Heart right ventricle (tissue), 16 donors: ENCODE data around the gene DGKB. TPM values are rescaled to one million over a fixed set of nuclear protein-coding genes. Genes with fewer than 3 reads are reported as not detected.

Source experiments
- ATAC-seq, 8 donors: fragments of 200-7000 bp; cut with Tn5 transposase; one replicate each; pipeline ENCODE4 v1.9.1; 2020; ENCODE audit warnings: mild to moderate bottlenecking in 8 of 8, moderate library complexity in 8 of 8, moderate number of reproducible peaks in 1 of 8
- DNase-seq, 2 donors: peaks; one replicate each; pipeline ENCODE4 v3.0.0-alpha.2; 2020
- H3K27ac ChIP-seq, 10 donors: fragments of 200-600 bp; sonication (generic) in 2 of 10; one replicate each; pipeline versions ENCODE4 v1.5.0 to v1.8.0; 2020 to 2022; ENCODE audit warnings: mild to moderate bottlenecking in 3 of 10
- H3K27me3 ChIP-seq, 7 donors: fragments of 200-600 bp; one replicate each; pipeline ENCODE4 v1.8.0; 2021 to 2022; ENCODE audit warnings: mild to moderate bottlenecking in 2 of 7
- H3K36me3 ChIP-seq, 9 donors: fragments of 200-600 bp; sonication (generic) in 1 of 9; one replicate each; pipeline versions ENCODE4 v1.5.0 to v1.8.0; 2020 to 2022; ENCODE audit warnings: mild to moderate bottlenecking in 2 of 9
- H3K4me1 ChIP-seq, 9 donors: fragments of 200-600 bp; sonication (generic) in 1 of 9; one replicate each; pipeline versions ENCODE4 v1.5.0 to v1.8.0; 2020 to 2022; ENCODE audit warnings: mild to moderate bottlenecking in 4 of 9
- H3K4me3 ChIP-seq, 10 donors: fragments of 200-600 bp; sonication (generic) in 2 of 10; one replicate each; pipeline versions ENCODE4 v1.5.0 to v1.8.0; 2020 to 2022; ENCODE audit warnings: mild to moderate bottlenecking in 7 of 10, moderate library complexity in 2 of 10
- H3K9me3 ChIP-seq, 11 donors: fragments of 200-600 bp in 10 of 11; sonication (generic) in 2 of 11; one replicate each; pipeline versions ENCODE4 v1.5.0 to v1.8.0; 2013 to 2022; ENCODE audit warnings: mild to moderate bottlenecking in 2 of 11, control low read depth in 1 of 11, moderate library complexity in 1 of 11
- WGBS, 2 donors: extraction: QIAGEN DNeasy Blood & Tissue Kit; methylation state at CpG; one replicate each; pipeline ENCODE4 v1.1.7; 2013; ENCODE audit warnings: inconsistent platforms in 1 of 2; 5-methylcytosine and 5-hydroxymethylcytosine counted together
- intact Hi-C, 10 donors: fragments of 100-400 bp; cut with DNase I; formaldehyde crosslinking; loops; one replicate each; pipeline versions ENCODE4 v1.11.1 to v1.14.2; 2022
- polyA plus RNA-seq, 2 donors: library from polyadenylated mRNA; stranded (reverse); fragments of 200-250 nt; gene quantifications; one replicate each; pipeline ENCODE4 v1.2.3, GENCODE V29; 2013
- total RNA-seq, 10 donors: library from RNA; stranded (reverse); fragmentation: NEBNext Ultra II Directional in 3 of 10; extraction: Animal tissue kit (Norgen Biotek cat#: 25700) in 3 of 10; gene quantifications; one replicate each; pipeline versions ENCODE4 v1.2.1 to v1.2.4, GENCODE V29; 2021 to 2023
- TF ChIP-seq, protein P1 (sequence below), 9 donors: fragments of 200-600 bp; sonication (generic) in 2 of 9; IDR thresholded peaks; one replicate each; pipeline versions ENCODE4 v1.5.0 to v1.8.0; 2021 to 2022; ENCODE audit warnings: antibody characterized with exemption in 9 of 9, mild to moderate bottlenecking in 5 of 9, moderate library complexity in 1 of 9
- donor health status: Arrhythmogenic right ventricular cardiomyopathy.
- donor health status: ischemic (EF 13 %, LVEDD 7.1; RV severe dilation, severe dysfunction).
- donor health status: healthy with polysubstance abuse.
- donor health status: DM: no; HTN: yes; CAD: no.
- donor health status: DM: no; HTN: no; CAD: no.
- donor health status: ischemic (EF 25% LVEDD 6.9; RV normal size, moderate dysfunction).
- donor health status: ischemic (EF 25% LVEDD 5.7; RV mildly dilated, moderate dysfunction).
- donor health status: healthy.
- donor health status: DM: yes; HTN: yes; CAD: no.
- donor health status: Ischemic cardiomyopathy.
- donor health status: ischemic (EF 35%, LVEDD 5.7; RV mildly dilated, moderate dysfunction).
- donor health status: nonischemic (EF 11% LVEDD 7.7; RV severe dilation, severe dysfunction).
- donor health status: DM: yes; HTN: yes; CAD: no.
- donor health status: PGD.
- donor health status: ischemic (EF 29% LVEDD 5.4; RV normal size, mild dysfunction).
- donor health status: nonischemic (EF 23%, LVEDD 6.1; RV moderate dilation, normal function).

The DGKB gene
- total and polyA plus RNA-seq, 12 donors, result under 0.01 to 1.2 (median 0.77) TPM

GRCh38 chr7:14170872-14171271 lies 731.7 kb downstream of the DGKB start:
- DNase-seq (no peak), ATAC-seq (no peak)
- peaks cover 0 to 22% (median 9%) of the 10 kb centered on the region in 11 donors for H3K9me3 ChIP-seq
- intact Hi-C loops, result no loop called here
- TF ChIP-seq, protein P1, sequence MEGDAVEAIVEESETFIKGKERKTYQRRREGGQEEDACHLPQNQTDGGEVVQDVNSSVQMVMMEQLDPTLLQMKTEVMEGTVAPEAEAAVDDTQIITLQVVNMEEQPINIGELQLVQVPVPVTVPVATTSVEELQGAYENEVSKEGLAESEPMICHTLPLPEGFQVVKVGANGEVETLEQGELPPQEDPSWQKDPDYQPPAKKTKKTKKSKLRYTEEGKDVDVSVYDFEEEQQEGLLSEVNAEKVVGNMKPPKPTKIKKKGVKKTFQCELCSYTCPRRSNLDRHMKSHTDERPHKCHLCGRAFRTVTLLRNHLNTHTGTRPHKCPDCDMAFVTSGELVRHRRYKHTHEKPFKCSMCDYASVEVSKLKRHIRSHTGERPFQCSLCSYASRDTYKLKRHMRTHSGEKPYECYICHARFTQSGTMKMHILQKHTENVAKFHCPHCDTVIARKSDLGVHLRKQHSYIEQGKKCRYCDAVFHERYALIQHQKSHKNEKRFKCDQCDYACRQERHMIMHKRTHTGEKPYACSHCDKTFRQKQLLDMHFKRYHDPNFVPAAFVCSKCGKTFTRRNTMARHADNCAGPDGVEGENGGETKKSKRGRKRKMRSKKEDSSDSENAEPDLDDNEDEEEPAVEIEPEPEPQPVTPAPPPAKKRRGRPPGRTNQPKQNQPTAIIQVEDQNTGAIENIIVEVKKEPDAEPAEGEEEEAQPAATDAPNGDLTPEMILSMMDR (IDR thresholded peaks at IDR 0.05), result no peak
- no peak overlapping the region for H3K4me3 ChIP-seq
- H3K4me1 ChIP-seq, result no peaks in the 10 kb centered on the region
- WGBS, 2 donors, result 81 to 86% methylated on average over 2 of the region's 2 CpGs
- no peaks in the 10 kb centered on the region for H3K27me3 ChIP-seq
- no peaks in the 10 kb centered on the region for H3K36me3 ChIP-seq
- no peak overlapping the region for H3K27ac ChIP-seq

GRCh38 chr7:14158111-14158510 lies 744.4 kb downstream of the DGKB start:
- H3K27me3 ChIP-seq, result no peaks in the 10 kb centered on the region
- peaks cover 0 to 3% (median 0%) of the 10 kb centered on the region in 11 donors for H3K9me3 ChIP-seq
- H3K4me3 ChIP-seq, result no peak overlapping the region
- TF ChIP-seq, protein P1 (IDR thresholded peaks at IDR 0.05), result no peak
- H3K36me3 ChIP-seq, result no peaks in the 10 kb centered on the region
- no peak overlapping the region for H3K27ac ChIP-seq
- H3K4me1 ChIP-seq, result no peaks in the 10 kb centered on the region
- DNase-seq (no peak), ATAC-seq (no peak)
- intact Hi-C loops, result no loop called here
- WGBS, 2 donors, result 82% methylated on average over 2 of the region's 2 CpGs

DNA sequence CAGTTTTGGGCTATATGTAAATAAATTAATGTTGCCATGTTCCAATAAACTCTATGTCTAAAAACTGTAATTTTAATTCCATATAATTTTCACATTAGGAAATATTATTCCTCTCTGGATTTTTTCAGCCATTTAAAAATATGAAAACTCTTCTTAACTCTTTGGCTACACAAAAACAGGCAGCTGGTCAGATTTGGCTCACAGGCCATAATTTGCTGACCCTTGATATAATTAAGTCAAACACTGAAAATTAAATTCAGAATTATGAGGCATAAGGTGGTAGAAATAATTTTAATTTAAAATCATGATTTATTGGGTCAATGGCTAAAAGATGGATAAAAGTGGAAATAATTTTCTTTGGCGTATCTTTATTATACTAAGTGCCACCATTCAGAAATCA lies 746.1 kb downstream of the DGKB start:
- TF ChIP-seq, protein P1 (IDR thresholded peaks at IDR 0.05), result no peak
- H3K4me1 ChIP-seq, result no peaks in the 10 kb centered on the region
- DNase-seq, result no peak
- no peaks in the 10 kb centered on the region for H3K36me3 ChIP-seq
- peaks cover 0 to 3% (median 0%) of the 10 kb centered on the region in 11 donors for H3K9me3 ChIP-seq
- no peak for ATAC-seq
- intact Hi-C loops, result no loop called here
- no peaks in the 10 kb centered on the region for H3K27me3 ChIP-seq
- no peak overlapping the region for H3K4me3 ChIP-seq
- WGBS, 2 donors, result 94 to 95% methylated on average over 1 of the region's 1 CpG
- H3K27ac ChIP-seq, result no peak overlapping the region

DNA sequence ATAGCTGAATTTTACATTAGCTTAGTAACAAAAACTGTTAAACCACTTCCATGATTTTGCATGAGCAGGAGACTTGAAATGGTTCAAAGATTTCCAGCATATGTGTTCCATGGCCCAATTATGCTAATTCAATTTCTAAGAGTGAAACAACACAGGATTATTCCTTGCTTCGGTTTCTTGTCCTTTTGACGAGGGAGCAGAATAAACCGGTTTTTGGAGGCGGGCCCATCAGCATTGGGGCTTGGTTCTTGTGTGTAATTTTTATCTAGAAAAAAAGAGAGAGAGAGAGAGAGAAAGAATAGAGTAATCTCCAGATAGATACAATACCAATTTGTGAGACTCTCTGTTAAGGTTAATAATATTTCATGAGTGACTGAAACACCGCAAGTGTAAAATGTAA lies 753.6 kb downstream of the DGKB start:
- Histone ChIP-seq H3K27ac (no peak overlapping the region), H3K36me3 (no peaks in the 10 kb centered on the region), H3K4me1 (no peaks in the 10 kb centered on the region), H3K4me3 (no peak overlapping the region), H3K27me3 (no peaks in the 10 kb centered on the region), H3K9me3 (no peaks in the 10 kb centered on the region)
- intact Hi-C loops, result no loop called here
- WGBS, 2 donors, result 83 to 88% methylated on average over 5 of the region's 5 CpGs
- ATAC-seq (no peak), DNase-seq (no peak)
- TF ChIP-seq, protein P1 (IDR thresholded peaks at IDR 0.05), result no peak
